Stimulated activated CD4-positive, alpha-beta T cell treated with anti-CD3 and anti-CD28 coated beads, Interleukin-12 subunit alpha, Interleukin-12 subunit beta, amount 100 ng/mL, for 4 hours (primary cell): ENCODE results near the gene FRMD4A.
A peak's percentile ranks its signal among the peaks of the same experiment; 100 is the strongest.

ENCODE experiments used
- DNase-seq: peaks from one replicate; pipeline ENCODE4 v3.0.0-alpha.2; 2020

FRMD4A gene

DNA sequence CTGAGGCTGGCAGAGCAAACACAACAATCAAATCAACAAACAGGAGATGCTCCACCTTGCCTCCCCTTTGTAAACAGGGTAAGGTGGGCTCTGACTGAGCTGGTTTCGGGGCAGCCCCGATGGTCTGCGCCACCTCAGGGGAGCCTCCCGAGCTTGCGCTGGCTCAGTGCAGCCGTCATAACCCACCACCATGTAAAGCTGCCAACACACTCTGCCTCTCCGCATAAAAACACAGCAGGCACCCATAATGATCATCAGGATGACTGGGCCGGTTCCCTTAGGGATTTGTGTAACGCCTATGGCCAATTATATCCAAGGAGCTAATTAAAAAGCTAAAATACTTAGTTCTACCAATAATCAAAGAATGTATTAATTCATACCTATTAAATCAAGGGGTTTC lies 619.4 kb downstream of the FRMD4A start:
- no peak for DNase-seq

DNA sequence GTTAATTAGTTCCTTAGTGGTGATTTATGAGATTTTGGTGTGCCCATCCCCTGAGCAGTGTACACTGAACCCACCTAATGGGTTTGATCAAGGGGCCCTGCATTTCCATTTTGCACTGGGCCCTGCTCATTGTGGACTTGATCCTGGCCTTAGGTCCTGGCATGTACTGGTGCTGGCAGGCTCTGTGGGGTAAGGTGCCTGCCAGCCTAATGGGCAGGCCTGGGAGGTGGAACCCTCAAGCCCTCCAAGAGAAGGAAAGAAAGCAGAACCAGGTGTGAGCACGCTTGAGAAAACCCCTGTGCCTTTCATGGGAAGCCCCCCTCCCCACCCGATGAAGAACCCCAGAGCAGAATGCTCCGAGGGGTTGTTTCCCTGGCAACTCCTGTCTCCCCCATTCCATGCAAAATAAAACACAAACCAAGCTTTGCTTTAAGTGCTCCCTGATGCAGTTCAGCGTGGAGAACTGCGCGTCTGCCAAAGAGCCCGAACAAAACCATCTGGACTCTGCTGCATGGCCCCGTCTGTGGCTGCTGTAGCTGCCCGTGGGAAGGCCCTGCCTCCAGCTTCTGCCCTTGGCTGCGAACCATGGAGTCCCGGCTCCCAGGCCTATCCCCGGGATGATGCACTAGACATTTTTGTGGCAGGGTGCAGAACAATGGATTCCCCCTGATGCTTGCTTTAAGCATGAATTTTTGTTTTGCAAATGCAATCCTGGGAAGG lies 620.6 kb downstream of the FRMD4A start:
- no peak for DNase-seq

DNA sequence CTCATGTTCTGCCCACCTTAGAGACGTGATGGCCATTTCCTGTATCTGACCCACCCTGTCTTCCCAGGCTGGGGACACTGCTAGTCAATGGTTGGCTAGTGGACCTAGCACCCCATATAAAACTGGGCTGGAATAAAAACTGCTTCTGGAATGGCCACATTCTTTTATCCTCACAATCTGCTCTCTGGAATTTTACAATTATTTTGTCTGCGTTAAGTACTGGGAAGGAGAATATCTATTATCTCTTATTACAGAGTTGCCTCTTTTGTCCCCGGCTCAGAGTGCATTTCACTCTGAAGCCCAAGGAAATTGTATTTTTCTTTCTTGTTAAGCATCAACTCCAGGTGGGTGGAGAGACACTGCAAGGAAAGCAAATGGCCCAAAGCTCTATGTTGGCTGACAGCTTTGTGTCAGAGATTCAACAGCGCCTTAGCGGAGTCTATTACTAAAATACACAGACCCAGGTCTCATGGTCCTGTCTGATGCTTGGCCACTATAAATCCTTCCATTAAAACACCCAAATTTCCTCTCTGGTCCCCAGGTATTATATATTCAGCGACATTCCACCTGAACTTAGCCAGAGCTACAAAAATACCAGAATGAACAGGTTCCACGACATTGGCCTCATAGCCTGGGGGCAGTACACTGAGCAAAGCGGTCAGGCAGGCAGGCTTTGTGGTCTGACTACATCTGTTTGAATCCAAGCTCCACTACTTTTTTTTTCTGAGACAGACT lies 622.3 kb downstream of the FRMD4A start:
- DNase-seq: no peak

DNA sequence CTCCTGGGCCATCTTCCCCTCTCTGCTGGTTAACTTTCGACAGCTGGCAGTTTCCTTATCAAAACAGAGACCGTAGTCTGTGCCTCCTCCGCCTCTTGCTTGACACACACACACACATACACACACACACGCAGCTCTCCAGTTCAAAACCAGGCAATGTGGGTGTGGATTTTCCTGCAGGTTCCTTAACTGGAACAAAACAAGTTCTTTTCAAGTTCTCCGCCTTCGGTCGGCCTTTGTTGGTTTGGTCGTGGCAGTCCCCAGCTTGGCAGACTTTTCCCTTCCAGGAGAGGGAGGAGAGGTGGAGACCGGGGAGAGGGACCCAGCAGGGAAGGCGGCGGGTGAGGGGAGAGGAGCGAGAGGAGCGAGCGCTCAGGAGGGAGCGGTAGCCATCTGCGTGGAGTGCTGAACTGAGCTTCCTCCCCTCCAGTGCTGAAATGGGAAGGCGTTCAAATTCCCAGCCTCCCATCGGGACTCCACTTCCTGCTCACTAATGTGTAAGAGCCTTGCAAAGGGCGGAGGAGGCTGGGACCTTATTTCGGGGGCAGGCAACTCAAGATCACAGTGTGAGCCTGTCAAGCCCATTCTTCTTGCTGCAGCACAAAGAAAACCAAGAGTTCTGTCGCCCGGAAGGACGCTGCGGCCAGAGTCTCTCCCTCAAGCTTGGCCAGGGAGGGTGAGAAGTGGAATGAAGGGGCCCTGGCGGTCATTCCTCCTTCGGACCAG lies 623.4 kb downstream of the FRMD4A start:
- peak; percentile 7 for DNase-seq

DNA sequence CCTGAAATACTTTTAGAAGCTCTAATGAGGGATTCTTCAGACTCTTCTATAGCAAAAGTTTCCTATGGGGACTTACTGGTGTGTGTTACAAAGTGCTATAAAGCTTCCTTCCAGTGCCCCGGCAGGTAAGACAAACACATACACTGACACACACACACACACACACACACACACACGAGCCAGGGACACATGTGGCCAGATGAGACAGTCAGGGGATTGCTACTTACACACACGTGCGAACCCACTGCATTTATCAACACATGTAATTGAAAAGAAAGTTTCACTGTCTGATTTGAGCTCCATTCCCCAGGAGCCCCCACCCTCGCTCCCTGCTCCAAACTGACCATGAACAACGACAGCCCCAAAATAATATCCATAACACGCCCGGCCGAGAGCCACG lies 624.1 kb downstream of the FRMD4A start:
- no peak for DNase-seq

DNA sequence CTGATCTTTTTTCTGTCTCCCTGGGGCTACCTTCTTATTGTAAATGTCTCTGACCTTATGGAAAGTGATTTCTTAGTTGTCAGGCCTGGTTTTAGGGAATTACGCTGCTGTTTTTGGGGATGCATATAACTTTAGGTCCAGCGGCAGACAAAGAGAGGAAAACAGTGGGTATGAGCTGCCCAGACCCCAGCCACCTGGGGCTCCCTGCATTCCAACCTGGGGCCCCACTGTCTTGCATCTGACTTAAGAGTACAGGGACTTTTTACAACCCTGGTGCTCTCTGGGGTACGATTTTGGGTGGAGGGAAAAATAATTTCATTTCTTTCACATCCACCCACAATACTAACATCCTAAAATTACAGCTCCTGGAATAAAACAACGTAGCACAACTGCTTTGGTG lies 624.5 kb downstream of the FRMD4A start:
- DNase-seq: no peak

DNA sequence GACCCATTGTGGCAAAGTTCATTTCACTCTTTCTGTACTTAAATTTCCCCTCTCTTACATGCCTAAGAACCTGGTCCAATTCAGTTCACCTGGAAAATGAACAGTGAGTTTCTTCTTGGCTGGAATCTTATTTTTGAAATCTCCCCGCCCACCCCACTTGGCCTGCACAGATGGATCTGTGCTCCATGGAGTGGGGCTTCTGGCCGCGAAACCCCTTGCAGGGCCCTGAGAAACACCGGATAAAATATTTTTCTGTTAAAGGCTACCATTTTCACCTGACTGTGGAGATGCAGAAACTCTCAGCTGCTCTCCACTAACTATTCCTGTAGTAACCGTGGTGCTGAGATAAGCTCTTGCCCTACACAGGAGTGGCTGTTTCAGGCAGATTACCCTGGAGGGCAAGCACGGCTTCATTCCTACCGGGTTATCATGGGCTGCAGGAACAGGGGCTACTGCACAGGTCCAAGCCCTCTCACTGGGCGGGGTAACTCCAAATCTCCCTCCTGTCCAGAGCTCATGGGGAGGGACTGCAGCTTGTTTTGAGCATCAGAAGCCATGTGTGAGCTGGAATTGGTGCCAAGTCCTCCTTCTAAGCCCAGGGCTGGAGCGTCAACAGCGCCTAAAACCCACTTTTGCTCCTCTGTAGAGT lies 625.1 kb downstream of the FRMD4A start:
- no peak for DNase-seq

DNA sequence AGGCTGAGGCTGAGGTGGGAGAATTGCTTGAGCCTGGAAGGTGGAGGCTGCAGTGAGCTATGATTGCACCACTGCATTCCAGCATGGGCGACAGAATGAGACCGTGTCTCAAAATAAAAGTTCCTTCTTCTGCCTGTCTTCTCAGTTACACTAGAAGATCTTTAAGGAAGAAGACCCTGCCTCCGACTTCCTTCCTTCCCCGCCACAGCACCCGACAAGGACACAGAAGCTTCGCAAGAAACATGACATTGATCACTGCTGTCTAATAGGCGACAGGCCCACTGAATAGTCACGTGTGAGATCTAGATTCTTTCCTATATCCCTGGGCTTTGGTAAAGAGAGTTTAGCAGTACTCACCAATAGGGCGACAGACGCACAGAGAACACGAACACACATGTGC lies 625.8 kb downstream of the FRMD4A start:
- DNase-seq: no peak

DNA sequence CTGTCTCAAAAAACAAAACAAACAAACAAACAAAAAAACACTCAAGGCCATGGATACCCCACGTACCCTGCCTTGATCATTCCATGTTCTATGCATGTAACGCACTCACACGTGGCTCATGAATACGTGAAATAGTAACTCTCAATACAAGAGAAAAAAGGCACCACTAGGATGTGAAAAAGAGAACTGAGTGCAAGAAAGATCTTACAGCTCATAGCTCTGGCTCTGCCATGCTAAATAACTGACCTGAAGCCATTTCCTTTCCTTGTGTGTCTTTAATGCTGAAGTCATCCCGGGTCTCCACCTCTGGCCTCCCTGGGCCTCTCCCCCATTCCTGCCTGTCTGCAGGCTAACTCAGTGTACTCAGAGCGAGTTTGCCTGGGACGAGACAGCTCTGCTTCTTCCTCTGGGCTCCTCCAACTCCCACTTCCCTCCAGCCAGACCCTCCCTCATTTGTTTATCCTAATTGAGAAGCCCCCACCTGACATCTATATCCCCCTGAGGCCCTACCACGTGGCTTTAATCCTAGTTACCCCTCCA lies 626.7 kb downstream of the FRMD4A start:
- DNase-seq: no peak

DNA sequence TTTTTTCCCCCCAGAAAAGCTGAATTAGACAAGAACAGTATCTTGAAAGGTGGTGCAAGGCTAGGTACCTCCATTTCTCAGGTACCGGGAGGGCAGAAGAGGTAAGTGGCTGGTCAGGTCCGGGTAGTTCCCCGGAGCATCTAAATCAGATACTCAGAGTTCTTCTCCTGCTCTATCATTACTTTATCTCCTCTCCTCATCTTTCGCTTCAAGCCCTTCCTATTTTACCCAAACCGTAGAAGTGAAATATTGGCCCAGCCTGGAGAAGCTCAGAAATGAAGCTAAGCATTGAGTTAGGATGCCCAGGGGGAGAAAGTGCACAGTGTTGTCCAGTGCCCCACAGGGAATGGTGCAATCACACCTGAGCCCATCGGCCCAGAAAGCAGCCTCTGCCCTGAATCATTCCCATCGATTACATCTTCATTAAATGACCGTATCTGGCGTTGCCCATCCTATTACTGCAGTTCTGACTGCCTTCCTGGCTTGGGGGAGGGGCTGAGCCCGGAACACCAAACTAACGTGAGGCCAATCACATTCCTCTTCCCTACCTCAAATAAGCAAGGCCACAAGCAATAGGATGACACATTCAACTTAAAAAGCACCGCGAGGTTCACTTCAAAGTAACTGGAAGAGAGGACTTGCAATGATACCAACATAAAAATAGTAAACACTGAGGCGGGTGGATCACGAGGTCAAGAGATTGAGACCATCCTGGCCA lies 627.5 kb downstream of the FRMD4A start:
- no peak for DNase-seq

DNA sequence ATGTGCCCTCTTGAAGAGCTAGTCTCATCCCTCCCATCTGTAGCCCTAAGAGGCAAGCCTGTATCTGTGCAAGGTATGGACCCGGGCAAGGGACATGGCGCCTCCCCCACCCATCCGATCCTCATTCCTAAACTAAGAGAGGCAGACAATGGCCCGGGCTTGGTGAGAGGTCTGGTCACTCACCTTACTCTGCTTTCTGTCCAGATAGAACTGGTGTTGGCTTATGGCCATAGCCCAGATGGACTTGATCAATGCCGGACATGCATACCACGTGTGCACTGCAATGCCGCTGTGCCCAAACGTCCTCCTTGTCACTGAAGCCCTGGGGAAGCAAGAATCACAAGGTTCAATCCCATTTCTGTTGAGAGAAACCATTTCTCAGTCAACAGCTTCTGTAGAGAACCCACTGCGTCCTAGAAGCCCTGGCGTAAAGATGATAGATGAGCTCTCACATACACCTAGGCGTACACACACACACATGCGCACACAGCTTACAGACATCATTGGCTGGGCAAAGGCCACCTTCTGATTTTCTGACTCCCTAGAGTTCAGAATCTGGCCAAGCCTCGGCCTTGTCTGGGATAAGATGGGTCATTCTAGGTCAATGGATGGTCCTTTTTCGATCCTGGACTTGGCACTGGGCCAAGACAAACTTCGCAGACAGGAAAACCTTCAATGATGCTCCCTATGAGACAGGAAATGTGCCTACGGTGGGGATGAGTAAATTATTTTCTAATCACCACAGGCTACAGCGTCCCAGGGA lies 629.4 kb downstream of the FRMD4A start:
- DNase-seq: no peak

DNA sequence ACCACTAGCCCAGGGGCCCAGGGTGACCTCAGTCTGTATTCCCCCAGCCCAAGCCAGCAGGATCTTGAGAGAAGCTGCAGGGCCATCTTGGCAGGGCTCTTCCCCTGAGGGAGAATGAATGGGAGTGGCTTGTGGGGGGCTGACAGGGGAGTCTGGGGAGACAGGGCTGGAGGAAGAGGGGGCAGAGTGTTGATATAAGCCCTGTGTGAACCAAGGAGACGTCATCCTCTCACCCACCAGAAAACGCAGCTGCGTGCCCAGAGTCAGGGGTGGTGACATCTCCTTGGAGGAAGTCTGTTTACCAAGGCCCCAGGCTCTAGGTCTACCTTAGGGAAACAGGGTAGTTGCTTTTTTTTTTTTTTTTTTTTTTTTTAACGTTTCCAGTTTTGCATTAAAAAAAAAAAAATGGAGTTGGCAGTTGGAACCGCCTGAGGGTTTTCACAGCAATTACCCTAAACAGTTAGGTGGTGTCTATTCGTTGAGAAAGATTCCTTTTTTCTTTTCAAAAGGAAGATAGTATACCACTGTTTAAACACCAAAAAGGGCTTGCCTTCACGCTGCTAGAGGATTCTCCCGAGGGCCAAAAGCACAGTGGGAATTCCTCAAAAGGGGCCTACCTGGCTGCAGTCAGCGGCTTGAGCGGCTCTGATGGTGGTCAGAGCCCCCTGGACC lies 630.1 kb downstream of the FRMD4A start:
- DNase-seq: no peak

DNA sequence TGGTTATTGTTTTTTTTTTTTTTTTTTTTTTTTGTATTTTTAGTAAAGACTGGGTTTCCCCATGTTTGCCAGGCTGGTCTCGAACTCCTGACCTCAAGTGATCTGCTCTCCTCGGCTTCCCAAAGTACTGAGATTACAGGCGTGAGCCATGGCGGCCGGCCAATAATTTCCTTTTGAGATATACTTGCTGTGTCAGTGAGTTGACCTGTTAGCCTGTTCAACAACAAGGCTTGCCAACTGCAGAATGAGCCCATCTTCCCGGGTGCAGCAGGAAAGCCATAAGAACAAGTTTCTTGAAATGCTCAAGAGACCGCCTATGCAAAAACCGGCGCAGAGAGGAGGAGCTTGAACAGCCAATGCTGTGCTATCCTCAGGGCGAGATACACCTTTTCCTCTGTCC lies 631.5 kb downstream of the FRMD4A start:
- no peak for DNase-seq

DNA sequence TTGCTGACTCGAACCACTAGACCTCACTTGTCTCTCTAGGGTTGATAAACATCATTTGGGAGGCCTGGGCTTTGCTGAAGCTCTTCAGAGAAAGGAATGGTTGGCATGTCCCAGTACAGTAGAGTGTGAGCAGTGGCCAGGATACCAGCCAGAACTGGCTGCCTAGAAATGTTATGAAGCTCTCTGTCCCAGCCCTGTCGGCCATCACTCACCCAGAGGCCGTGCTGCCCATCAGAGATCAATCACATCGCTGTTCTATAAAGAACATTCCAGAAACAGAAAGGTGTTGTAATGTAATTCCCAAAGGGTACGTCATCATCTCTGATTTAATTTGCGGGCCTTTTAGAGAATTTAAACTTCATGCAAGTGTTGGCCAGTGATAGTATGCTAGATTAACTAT lies 632.5 kb downstream of the FRMD4A start:
- no peak for DNase-seq

DNA sequence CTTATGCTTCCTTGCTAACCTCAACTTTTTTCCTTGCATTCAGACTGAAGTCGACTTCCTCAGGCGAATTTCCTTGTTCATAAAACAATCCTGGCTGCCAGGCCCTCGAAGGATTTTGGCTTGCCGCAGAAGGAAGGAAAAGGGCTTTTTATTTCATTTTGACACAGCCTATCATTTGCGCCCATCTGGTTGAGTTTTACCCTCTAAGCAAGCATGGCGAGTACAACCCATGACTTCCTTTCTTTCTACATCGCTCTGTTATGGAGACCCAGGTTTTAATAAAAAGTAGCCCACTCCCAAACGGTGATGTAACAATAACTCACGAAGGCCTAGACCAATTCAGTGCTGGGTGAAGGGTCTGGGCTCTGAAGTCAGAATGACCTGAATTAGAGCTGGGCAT lies 634.7 kb downstream of the FRMD4A start:
- no peak for DNase-seq

DNA sequence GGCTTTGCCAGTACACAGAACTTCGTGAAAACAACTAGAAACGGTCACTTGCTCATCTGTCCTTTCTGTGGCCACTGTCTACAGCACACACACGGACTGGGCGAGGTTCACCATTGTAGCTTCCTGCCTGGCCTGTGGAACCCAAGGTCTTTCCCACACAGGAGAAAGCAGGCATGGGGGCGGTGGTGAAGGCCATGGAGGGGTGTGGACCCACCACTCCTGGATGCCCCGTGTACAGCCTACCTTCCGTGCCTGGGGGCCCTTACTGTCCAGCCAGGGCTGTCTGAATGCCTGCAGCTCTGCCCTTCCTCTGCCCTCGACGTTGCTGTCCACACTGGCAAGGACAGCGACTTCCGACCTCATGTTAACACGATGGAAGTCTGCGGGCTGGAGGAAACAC lies 635.1 kb downstream of the FRMD4A start:
- DNase-seq: no peak

DNA sequence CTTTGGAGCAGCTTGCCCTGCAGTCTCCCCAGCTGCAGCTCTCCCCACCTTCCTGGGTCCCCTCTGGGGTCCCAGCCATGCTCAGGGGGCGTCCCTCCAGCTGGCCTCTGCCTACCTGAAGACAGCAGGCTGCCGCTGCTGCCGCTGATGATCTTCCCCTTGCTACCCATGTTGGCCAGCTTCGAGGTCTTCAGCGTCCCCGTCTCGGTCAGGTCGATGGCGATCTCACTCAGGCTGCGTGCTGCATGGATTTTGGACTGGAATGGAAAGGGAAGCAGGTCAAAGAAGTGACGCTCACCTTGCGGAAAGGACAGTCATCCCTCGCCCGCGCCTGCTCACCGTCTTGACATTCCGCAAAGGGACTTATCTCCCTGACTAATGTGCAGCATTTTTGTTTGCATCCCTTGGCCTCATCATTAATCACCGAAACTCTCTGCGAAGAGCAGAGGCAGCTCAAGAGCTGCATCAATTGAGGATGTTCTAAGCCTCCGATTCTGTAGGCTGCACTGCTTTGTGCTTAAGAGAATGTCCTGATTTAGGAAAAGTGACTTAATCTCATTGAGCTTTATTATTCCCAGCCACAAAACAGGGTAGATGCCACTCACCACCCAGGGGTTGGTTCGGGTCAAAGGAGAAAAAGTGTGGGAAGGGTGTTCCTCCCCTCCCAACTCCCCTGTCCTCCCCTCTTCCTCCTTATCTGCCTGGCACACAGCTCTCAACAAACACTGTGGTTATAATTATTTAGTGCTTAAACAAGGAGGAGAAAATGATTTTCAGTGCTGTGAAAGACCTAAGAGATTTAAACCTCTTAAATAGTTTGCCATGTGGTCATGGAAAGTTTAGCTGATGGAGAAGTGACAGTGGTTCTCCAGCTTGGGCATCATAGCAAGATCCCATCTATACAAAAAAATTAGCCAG lies 636.7 kb downstream of the FRMD4A start:
- DNase-seq: no peak

DNA sequence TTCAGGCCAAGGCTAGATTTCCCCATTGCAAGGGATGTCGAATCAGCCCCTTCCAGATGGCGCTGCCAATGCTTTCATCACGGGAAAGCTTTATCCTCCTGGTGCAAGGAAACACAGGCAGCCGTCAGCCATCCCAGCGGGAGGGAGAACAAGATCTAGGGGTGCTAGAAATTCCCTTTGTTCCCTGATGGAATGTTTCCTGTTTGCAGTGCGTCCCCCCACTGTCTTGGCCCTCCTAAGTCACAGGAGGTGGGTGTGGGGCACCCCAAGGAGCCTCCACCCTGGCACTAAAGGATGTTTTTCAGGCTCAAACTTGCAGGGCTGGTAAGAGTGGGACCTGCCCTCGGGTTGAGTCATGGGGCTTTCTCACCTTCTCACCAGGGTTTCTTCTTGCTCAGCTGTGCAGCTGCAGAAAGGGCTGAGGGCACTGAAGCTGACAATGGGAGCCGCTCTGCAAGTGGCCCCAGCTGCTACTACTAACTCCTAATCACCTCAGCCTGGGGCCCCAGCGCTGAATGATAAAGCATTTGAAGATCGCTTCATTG lies 640.4 kb downstream of the FRMD4A start:
- no peak for DNase-seq

DNA sequence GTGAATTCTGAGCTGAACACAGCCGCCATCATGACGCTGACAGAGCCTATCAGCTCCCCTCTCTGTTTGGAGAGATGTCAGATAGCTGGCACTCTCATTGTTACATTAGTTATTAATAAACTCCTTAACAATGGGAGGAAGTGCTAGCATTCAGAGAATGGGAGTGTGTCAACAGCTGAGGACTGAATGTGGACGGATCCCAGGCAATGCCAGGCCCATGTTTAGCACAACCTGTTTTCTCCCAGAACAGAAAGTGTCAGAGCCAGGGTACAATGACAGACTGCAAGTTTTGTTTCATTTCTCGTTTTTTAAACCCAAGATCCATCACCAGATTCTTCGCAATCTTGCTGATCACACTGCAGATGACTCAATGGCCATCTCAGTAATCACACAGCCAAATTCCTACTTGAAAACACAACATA lies 644.4 kb downstream of the FRMD4A start:
- DNase-seq: no peak

DNA sequence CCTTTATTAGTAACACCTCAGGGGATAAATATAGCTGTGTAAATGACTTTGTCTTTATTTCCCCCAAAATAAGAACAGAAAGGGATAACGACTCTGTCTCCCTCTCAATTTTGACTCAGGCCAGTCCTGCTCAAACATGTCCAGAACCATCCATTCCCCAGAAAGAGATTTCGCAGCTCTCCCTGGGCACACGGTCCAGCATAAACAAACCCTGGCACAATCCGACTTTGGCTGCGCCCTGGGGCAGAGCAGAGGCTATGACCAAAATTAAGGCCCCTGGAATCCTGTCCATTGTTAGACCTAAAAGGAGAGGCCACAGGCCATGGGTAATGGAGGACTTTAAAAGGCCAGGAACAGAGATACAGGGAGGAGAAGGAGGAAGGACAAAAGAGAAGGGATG lies 644.8 kb downstream of the FRMD4A start:
- DNase-seq: no peak
